ENCODE data around the gene AKNA.

The AKNA gene

DNA sequence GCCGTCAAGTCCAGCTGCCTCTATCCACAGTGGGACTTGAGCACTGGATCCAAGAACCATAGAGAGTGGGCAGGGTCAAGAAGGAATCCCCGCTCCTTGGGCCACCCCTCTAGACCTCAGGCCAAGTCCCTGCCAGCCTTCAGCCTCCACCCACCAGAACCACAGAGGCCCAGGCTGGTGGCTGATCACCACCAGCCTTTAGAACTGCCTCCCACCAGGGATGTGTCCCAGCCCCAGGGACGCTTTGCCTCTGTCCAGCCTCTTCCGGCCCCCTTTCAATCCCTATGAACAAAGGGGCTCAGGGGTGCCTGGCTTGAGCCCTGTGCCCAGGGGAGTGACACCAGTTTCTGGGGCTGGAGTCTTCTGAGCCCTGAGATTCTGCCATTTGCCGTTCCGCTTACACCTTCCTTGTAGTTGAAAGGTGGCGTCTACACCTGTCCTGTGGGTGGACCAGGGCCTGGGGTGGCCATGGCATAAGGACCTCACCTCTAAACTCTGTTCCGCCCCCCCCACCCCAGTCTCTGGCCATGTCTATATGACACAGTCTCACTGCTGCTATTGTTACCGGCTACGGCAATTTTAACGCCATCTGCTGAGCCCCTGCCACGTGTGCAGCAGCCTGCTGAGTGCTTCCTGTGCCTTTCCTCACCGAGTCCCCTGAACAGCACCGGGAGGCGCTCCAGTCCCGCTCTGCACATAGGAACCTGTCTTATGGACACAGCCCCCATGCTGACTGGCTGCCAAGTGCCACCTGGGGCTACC lies 100.6 kb downstream of the AKNA start:
- Mint-ChIP-seq H3K4me1 (peaks cover 8% of the 10 kb centered on the region), H3K36me3 (ENCODE audit: insufficient read depth) (no peaks in the 10 kb centered on the region), H3K4me3 (no peak overlapping the region), H3K9me3 (no peaks in the 10 kb centered on the region), H3K27me3 (peaks cover 28% of the 10 kb centered on the region), H3K27ac (ENCODE audit: low read depth) (no peak overlapping the region)
- no peak for ATAC-seq (replicated peaks; ENCODE audit: extremely low read depth, poor library complexity, severe bottlenecking)
- no peak for DNase-seq (ENCODE audit: low spot score in 2 of 2)

DNA sequence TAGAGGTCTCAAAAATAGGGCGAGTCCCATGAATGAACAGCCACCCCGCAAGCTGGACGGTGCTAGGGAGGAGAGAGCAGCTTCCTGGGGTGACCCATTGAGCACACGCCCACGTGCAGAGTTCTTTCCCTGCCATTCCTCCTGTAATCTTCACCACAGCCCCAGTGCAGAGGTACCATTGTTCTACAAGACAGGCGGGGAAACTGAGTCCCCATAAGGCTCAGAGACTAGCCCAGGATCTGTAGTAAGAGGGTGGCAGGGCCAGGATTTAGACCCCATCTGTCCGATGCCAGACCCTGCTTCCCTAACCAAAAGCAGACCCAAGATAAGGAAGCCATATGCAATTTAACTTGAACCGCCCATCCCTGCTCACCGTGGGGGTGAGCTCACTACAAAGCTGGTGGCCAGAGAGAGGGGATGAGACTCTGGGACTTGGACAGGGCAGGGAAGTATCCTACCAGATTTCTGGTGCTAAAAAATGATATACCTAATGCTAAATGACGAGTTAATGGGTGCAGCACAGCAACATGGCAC lies 101.6 kb downstream of the AKNA start:
- H3K9me3 Mint-ChIP-seq: no peaks in the 10 kb centered on the region

DNA sequence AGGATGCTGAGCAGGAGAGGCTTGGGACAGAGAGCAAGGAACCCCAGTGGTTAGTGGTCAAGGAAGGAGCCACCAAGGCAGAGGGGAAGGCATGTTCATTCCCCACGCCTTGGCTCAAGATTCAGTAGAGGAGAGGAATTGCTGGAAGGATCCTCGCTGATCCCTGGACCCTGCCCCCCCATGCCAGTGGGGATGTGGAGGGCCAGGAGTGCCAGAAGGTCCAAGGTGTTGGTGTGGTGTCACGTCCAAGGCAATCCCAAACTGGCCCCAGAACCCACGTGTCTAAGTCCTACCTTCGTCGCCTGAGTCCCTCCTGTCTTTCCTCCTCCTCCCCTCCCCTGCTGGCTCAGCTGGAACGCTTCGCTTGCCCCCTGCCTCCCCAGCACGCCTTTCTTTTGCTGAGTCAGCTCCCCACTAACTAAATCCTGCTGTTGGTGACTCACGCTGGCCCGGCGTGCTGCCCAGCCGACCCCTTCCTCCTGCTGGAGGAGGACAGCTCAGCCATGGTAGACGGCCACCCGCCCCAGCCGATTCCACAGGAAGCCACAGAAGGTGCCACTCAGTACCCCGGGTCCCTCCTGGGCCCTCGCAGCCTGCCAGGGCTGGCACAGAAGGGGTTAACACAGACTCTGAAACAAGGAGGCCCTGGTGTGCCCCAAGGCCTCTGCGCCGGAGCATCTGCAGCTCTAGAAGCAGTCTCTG lies 102.5 kb downstream of the AKNA start:
- no peaks in the 10 kb centered on the region for H3K36me3 Mint-ChIP-seq (ENCODE audit: insufficient read depth)
- no peak overlapping the region for H3K4me3 Mint-ChIP-seq
- H3K27me3 Mint-ChIP-seq: peaks cover 28% of the 10 kb centered on the region
- no peak for DNase-seq (ENCODE audit: low spot score in 2 of 2)
- no peaks in the 10 kb centered on the region for H3K4me1 Mint-ChIP-seq
- no peaks in the 10 kb centered on the region for H3K9me3 Mint-ChIP-seq
- no peak for ATAC-seq (replicated peaks; ENCODE audit: extremely low read depth, poor library complexity, severe bottlenecking)
- H3K27ac Mint-ChIP-seq (ENCODE audit: low read depth): no peak overlapping the region

More for the DNA sequence above, 101.6 kb downstream of the AKNA start:
- DNase-seq (ENCODE audit: low spot score in 2 of 2) (no peak), ATAC-seq (replicated peaks; ENCODE audit: extremely low read depth, poor library complexity, severe bottlenecking) (no peak)
- Mint-ChIP-seq H3K27me3 (peaks cover 27% of the 10 kb centered on the region), H3K4me1 (peaks cover 6% of the 10 kb centered on the region), H3K27ac (ENCODE audit: low read depth) (no peak overlapping the region), H3K36me3 (ENCODE audit: insufficient read depth) (no peaks in the 10 kb centered on the region), H3K4me3 (no peak overlapping the region)

DNA sequence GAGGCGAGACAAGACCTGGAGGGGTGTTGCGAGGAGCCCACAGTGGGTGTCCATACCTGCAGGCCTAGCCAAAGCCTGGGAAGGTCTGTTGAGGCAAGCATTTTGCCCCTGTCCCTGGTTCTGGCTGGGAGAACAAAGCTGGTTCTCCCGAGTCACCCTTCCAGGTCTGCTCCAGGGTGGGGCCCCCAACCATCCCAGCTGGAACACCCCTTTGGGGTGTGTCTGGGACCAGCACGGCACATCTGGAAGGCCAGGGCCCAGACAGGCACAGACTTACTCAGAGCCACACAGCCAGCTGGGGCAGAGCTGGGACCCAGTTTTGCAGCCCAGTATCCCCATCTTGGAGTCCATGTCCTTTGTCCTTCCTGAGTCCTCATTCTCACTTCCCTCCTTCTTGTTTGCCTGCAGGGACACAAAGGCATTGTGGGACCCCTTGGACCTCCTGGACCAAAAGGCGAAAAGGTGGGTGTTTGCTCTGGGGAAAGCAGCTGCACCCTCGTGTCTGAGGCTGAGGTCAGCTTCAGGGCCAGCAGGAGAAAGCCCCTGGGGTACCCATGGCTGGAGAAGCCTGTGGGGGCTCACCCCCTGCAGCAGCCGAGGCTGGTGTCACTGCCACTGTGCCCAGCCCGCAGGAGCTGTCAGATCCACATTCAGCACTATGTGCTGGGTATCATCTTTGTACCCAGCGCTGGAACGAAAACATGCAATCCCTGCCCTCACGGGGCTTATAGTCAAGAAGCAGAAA lies 103.3 kb downstream of the AKNA start:
- H3K4me1 Mint-ChIP-seq: no peaks in the 10 kb centered on the region
- no peaks in the 10 kb centered on the region for H3K9me3 Mint-ChIP-seq
- DNase-seq (ENCODE audit: low spot score in 2 of 2): no peak
- no peak overlapping the region for H3K27ac Mint-ChIP-seq (ENCODE audit: low read depth)
- H3K27me3 Mint-ChIP-seq: peaks cover 28% of the 10 kb centered on the region
- no peaks in the 10 kb centered on the region for H3K36me3 Mint-ChIP-seq (ENCODE audit: insufficient read depth)
- ATAC-seq (replicated peaks; ENCODE audit: extremely low read depth, poor library complexity, severe bottlenecking): no peak
- H3K4me3 Mint-ChIP-seq: no peak overlapping the region
